RWPE1 (cell line): ENCODE data around the gene PVRIG.
"Not testable (repeated sequence)": the region's sequence is repeated elsewhere in the genome, so short reads cannot be mapped to it uniquely, and the experiment has no call there.

Experiments
- CTCF ChIA-PET: fragments of 350-600 bp; sonication (Branson Sonifier 250); formaldehyde crosslinking; extraction: SDS; loops from one replicate; lab custom pipeline; 2021; lab: Yijun Ruan, JAX
- POLR2A ChIA-PET: fragments of 400-600 bp; formaldehyde crosslinking; extraction: SDS; loops from one replicate; lab custom pipeline; 2020; ENCODE audit warnings: antibody characterized with exemption; ENCODE audit not compliant: low non-redundant PET; lab: Yijun Ruan, JAX
- DNase-seq: peaks from one replicate; pipeline ENCODE4 v3.0.0; 2012; ENCODE audit warnings: low spot score
- H3K27ac ChIP-seq: fragments of 450-650 bp; 2 replicates; pipeline ENCODE4 v1.5.1; 2017
- CTCF ChIP-seq: fragments of 450-650 bp; conservative IDR thresholded peaks from 2 replicates; pipeline ENCODE4 v1.5.1; 2017; ENCODE audit warnings: low read depth, mild to moderate bottlenecking

Gene PVRIG

GRCh38 chr7:100175296-100175935 is 44.3 kb upstream of the PVRIG start:
- no peak for DNase-seq
- POLR2A ChIA-PET: no interaction called here
- H3K27ac ChIP-seq: peak overlapping the region; percentile 0; the same call in 1 of the 2 replicates
- CTCF ChIA-PET: no interaction called here
- no peak for TF ChIP-seq CTCF

GRCh38 chr7:100176096-100177044 is 43.4 kb upstream of the PVRIG start:
- DNase-seq: no peak
- peak overlapping the region; percentile 44 for H3K27ac ChIP-seq
- no peak for TF ChIP-seq CTCF
- ChIA-PET POLR2A (interaction anchor here (0.6 to 1.3 kb wide), 2 partner anchors 27 to 107 kb away, joined by 5 to 10 read pairs; partner anchors contain the start of gene LAMTOR4), CTCF (interaction anchor here (0.6 to 1.5 kb wide), 3 partner anchors 21 to 243 kb away, joined by 3 to 6 read pairs (median 3); no protein-coding TSS in a partner anchor)

- CTCF ChIA-PET: interaction anchor here (0.6 to 1.5 kb wide), 3 partner anchors 22 to 47 kb away, joined by 3 to 6 read pairs (median 3); no protein-coding TSS in a partner anchor
- POLR2A ChIA-PET: interaction anchor here (0.6 to 1.3 kb wide), 2 partner anchors 28 to 108 kb away, joined by 5 to 10 read pairs; partner anchors contain the start of gene LAMTOR4
- no peak for TF ChIP-seq CTCF
- peak; percentile 95 for DNase-seq
- peak within 1 kb of the TSS; percentile 44 for H3K27ac ChIP-seq
These were observed 42.4 kb upstream of the PVRIG start, which contains the start of the genes GPC2 and STAG3 for GRCh38 chr7:100177045-100178001. GPC2 (minus strand) TSS chr7:100177381; CDS start chr7:100177199, 182 bp downstream. STAG3 (plus strand) TSS chr7:100177918; CDS start chr7:100180557, 2,639 bp downstream.

- CTCF ChIA-PET: interaction anchor here (0.7 kb wide), 1 partner anchor 37 kb away, joined by 3 read pairs; no protein-coding TSS in a partner anchor
- POLR2A ChIA-PET, H3K27ac ChIP-seq, DNase-seq: not testable (repeated sequence)
These were observed 39.7 kb upstream of the PVRIG start for GRCh38 chr7:100180084-100180483.

GRCh38 chr7:100182616-100183015 is 37.1 kb upstream of the PVRIG start:
- CTCF ChIA-PET: not testable (repeated sequence)

GRCh38 chr7:100183090-100183489 is 36.7 kb upstream of the PVRIG start:
- CTCF ChIA-PET: not testable (repeated sequence)

More at GRCh38 chr7:100182616-100183015, 37.1 kb upstream of the PVRIG start:
- H3K27ac ChIP-seq, POLR2A ChIA-PET, DNase-seq: not testable (repeated sequence)

GRCh38 chr7:100185726-100186125 is 34.0 kb upstream of the PVRIG start:
- no peak overlapping the region for H3K27ac ChIP-seq
- ChIA-PET POLR2A (no interaction called here), CTCF (interaction anchor here (0.6 kb wide), 2 partner anchors 47 to 222 kb away, joined by 3 to 5 read pairs; no protein-coding TSS in a partner anchor)
- no peak for TF ChIP-seq CTCF
- DNase-seq: no peak

More at GRCh38 chr7:100183090-100183489, 36.7 kb upstream of the PVRIG start:
- H3K27ac ChIP-seq, POLR2A ChIA-PET, DNase-seq: not testable (repeated sequence)
